Mesothelial cell of epicardium (in vitro differentiated cells): ENCODE data around the gene TPP2. TPM values are rescaled to one million over a fixed set of nuclear protein-coding genes. Genes with fewer than 3 reads are reported as not detected.

Experiments
- DNase-seq, 2 experiments: peaks; one replicate each; pipeline ENCODE4 v3.0.0; 2021; ENCODE audit warnings: low spot score in 2 of 2; ENCODE audit not compliant: unreplicated experiment in 2 of 2
- H3K27ac Mint-ChIP-seq: 2 replicates; pipeline ENCODE4 v1.8.0; 2021; ENCODE audit warnings: mixed read lengths
- H3K27me3 Mint-ChIP-seq: 2 replicates; pipeline ENCODE4 v1.8.0; 2021; ENCODE audit warnings: low read depth, mixed read lengths
- H3K36me3 Mint-ChIP-seq: 2 replicates; pipeline ENCODE4 v1.8.0; 2021; ENCODE audit warnings: mixed read lengths
- H3K4me1 Mint-ChIP-seq: 2 replicates; pipeline ENCODE4 v1.8.0; 2021; ENCODE audit warnings: mixed read lengths
- H3K4me3 Mint-ChIP-seq: 2 replicates; pipeline ENCODE4 v1.8.0; 2021; ENCODE audit warnings: mild to moderate bottlenecking, moderate library complexity, mixed read lengths
- H3K9me3 Mint-ChIP-seq: 2 replicates; pipeline ENCODE4 v1.8.0; 2021; ENCODE audit warnings: mixed read lengths
- total RNA-seq: library from RNA; stranded (reverse); gene quantifications from 3 replicates; pipeline ENCODE4 v1.2.1, GENCODE V29; 2021
- TF ChIP-seq, protein P1 (sequence below): fragments of 200-600 bp; sonication (generic); IDR thresholded peaks from one replicate; pipeline ENCODE4 v1.5.0; 2021; ENCODE audit warnings: antibody characterized with exemption; ENCODE audit not compliant: unreplicated experiment

TPP2 gene
- total RNA-seq, 1 donor from 2014 or later: 54.2 TPM

DNA sequence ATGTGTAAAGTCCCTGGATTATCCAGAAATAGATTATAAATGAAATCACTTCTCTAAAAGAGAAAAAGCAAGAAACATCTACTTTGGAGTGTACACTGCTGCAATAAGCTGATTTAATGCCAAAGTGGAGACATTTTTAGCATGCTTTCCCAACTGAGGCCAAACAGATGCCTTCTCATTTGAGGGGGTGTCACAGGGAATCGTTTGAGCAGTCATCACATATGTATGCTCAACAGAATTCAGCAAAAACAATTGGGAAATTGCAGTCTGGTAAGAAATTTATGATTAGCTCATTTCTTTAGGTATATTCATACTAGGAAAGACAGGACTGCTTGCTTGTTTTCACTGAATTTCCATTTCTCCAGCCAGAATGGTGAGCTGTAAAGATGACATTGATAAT, 27.3 kb upstream of the TPP2 start:
- Mint-ChIP-seq H3K27me3 (peaks cover 65% of the 10 kb centered on the region), H3K4me1 (peaks cover 10% of the 10 kb centered on the region), H3K27ac (no peak overlapping the region), H3K4me3 (no peak overlapping the region), H3K9me3 (no peaks in the 10 kb centered on the region), H3K36me3 (no peaks in the 10 kb centered on the region)
- no peak for DNase-seq
- TF ChIP-seq, protein P1, sequence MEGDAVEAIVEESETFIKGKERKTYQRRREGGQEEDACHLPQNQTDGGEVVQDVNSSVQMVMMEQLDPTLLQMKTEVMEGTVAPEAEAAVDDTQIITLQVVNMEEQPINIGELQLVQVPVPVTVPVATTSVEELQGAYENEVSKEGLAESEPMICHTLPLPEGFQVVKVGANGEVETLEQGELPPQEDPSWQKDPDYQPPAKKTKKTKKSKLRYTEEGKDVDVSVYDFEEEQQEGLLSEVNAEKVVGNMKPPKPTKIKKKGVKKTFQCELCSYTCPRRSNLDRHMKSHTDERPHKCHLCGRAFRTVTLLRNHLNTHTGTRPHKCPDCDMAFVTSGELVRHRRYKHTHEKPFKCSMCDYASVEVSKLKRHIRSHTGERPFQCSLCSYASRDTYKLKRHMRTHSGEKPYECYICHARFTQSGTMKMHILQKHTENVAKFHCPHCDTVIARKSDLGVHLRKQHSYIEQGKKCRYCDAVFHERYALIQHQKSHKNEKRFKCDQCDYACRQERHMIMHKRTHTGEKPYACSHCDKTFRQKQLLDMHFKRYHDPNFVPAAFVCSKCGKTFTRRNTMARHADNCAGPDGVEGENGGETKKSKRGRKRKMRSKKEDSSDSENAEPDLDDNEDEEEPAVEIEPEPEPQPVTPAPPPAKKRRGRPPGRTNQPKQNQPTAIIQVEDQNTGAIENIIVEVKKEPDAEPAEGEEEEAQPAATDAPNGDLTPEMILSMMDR: no peak

DNA sequence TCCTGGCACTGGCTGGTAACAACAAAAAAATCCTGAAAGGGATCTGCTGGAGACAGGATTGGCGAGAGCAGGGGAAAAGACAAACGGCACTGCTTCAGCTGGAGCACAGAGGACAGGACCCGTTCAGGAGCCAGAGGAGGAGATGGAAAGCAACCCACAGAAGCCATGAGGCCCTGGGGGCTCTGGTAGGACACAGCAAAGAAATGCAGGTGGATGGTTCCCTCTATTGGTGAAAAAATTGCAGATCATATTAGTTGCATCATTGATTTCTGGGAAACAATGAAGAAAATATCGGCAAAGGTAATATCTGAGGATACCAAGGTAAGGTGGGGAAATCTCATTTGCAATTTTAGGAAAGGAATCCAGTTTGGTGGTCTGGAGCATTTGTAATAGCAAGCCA, 25.7 kb upstream of the TPP2 start:
- no peaks in the 10 kb centered on the region for H3K36me3 Mint-ChIP-seq
- H3K27me3 Mint-ChIP-seq: peaks cover 60% of the 10 kb centered on the region
- no peaks in the 10 kb centered on the region for H3K9me3 Mint-ChIP-seq
- no peak overlapping the region for H3K27ac Mint-ChIP-seq
- no peak overlapping the region for H3K4me3 Mint-ChIP-seq
- TF ChIP-seq, protein P1: no peak
- H3K4me1 Mint-ChIP-seq: peaks cover 10% of the 10 kb centered on the region
- DNase-seq: no peak

DNA sequence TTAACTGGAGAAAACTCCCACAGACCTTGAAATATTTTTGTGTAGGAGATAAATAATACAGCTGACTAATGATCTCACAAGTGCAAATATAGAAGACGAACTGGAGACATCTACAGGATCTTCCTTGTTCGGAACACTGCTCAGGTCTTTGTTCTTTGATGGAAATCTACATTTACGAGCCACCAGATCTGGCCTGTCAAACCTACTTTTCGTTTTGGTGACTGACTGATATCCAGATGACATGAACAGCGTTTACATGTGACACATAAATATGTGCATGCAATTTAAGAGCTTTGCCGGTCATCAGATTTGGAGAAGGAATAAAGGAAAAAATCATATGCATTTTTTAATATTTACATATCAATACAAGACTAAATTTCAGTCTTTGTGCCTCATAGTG, 24.5 kb upstream of the TPP2 start:
- Mint-ChIP-seq H3K27me3 (peaks cover 48% of the 10 kb centered on the region), H3K4me1 (peaks cover 10% of the 10 kb centered on the region), H3K36me3 (no peaks in the 10 kb centered on the region), H3K27ac (no peak overlapping the region), H3K4me3 (no peak overlapping the region), H3K9me3 (no peaks in the 10 kb centered on the region)
- DNase-seq: no peak
- TF ChIP-seq, protein P1: no peak

DNA sequence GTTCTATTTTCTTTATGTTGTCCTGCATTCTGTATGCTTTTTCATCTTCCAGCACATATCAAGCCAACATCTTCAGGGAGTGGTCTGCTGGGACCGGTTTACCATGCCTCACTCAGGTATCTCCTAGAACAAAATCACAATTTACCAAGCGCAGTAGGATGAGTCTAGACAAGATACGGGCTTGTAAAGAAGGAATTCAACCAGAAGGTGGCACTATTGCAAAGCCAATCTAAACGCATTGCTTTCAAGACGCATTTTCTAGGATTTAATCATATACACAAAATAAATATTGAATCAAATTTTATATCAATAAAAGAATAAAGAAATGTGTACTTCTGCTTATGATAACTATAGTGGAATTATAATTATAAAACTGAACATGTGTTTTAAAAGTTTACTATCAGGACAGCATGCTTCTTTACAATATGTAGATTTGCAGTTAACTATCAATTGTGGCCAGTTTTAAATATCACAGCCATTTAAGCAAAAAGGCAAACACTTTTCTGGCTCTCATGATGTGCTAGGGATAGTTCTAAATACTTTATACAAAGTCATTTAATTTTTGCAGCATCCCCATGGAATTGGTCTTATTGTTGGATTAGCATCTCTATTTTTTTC, 16.1 kb upstream of the TPP2 start:
- Mint-ChIP-seq H3K36me3 (no peaks in the 10 kb centered on the region), H3K27me3 (peaks cover 33% of the 10 kb centered on the region), H3K4me3 (no peak overlapping the region), H3K9me3 (no peaks in the 10 kb centered on the region), H3K4me1 (no peaks in the 10 kb centered on the region), H3K27ac (no peak overlapping the region)
- TF ChIP-seq, protein P1: peak; percentile 59
- no peak for DNase-seq

DNA sequence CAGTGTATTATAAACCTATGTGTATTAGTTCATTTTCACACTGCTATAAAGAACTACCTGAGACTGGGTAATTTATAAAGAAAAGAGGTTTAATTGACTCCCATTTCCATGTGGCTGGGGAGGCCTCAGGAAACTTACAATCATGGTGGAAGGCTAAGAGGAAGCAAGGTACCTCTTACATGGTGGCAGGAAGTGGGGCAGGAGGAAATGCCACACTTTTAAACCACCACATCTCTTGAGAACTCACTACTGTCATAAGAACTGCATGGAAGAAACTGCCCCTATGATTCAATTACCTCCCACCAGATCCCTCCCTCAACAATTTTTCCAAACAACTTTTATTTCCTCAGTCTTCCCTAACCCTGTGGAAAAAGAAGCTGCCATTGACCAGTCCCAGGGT, 14.5 kb upstream of the TPP2 start:
- Mint-ChIP-seq H3K36me3 (no peaks in the 10 kb centered on the region), H3K4me3 (no peak overlapping the region), H3K27ac (no peak overlapping the region), H3K4me1 (no peaks in the 10 kb centered on the region), H3K9me3 (no peaks in the 10 kb centered on the region), H3K27me3 (peaks cover 33% of the 10 kb centered on the region)
- TF ChIP-seq, protein P1: no peak
- DNase-seq: no peak

DNA sequence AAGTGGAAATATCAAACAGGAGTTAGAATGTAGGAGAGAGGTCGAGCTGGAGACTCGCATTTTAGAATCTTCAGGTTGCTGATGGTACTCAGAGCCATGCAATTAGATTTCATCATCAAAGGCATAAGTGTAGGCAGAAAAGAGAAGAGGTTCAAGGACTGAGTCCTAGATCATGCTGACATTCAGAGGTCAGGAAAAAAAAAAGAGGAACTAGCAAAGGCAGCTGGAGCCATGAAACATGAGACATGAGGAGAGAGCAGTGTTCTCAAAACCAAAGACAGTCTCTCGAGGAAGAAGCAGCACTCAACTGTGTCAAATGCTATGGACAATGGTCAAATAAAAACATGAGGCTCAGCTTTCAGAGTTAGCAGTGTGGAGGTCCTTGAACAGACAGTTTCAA, 12.4 kb upstream of the TPP2 start:
- Mint-ChIP-seq H3K4me1 (no peaks in the 10 kb centered on the region), H3K27ac (no peak overlapping the region), H3K27me3 (peaks cover 32% of the 10 kb centered on the region), H3K4me3 (no peak overlapping the region), H3K9me3 (no peaks in the 10 kb centered on the region), H3K36me3 (no peaks in the 10 kb centered on the region)
- TF ChIP-seq, protein P1: no peak
- DNase-seq: no peak
